Measurements from ENCODE around the gene UNC5B. TPM values are rescaled to one million over a fixed set of nuclear protein-coding genes. Genes with fewer than 3 reads are reported as not detected.

Gene UNC5B
- total RNA-seq, 4 donors from 2014 or later, result 5.3 to 26.6 (median 17.7) TPM

GRCh38 chr10:71292624-71293445 is 80.5 kb downstream of the UNC5B start:
- H3K4me3 ChIP-seq, result no peak overlapping the region
- no peaks in the 10 kb centered on the region for H3K36me3 ChIP-seq
- no peak for DNase-seq
- no peak overlapping the region for H3K27ac ChIP-seq
- H3K27me3 ChIP-seq, result no peaks in the 10 kb centered on the region
- no peak for TF ChIP-seq CTCF (IDR thresholded peaks at IDR 0.05)
- TF ChIP-seq POLR2A (IDR thresholded peaks at IDR 0.05), result no peak
- H3K9me3 ChIP-seq, result no peaks in the 10 kb centered on the region
- H3K4me1 ChIP-seq, result no peaks in the 10 kb centered on the region
- intact Hi-C loops (cut with DNase I; ENCODE audit: low total_unique reads), result no loop called here

- no peak overlapping the region for H3K4me3 ChIP-seq
- H3K36me3 ChIP-seq, result no peaks in the 10 kb centered on the region
- no peak overlapping the region for H3K27ac ChIP-seq
- no peaks in the 10 kb centered on the region for H3K27me3 ChIP-seq
- no peaks in the 10 kb centered on the region for H3K9me3 ChIP-seq
- TF ChIP-seq POLR2A (IDR thresholded peaks at IDR 0.05) (no peak), CTCF (IDR thresholded peaks at IDR 0.05) (no peak)
- no peak for DNase-seq
- intact Hi-C loops (cut with DNase I; ENCODE audit: low total_unique reads), result no loop called here
- no peaks in the 10 kb centered on the region for H3K4me1 ChIP-seq
These were observed 81.2 kb downstream of the UNC5B start for GRCh38 chr10:71293446-71294084.

- intact Hi-C loops (cut with DNase I; ENCODE audit: low total_unique reads), result no loop called here
- H3K27ac ChIP-seq, result no peak overlapping the region
These were observed 81.8 kb downstream of the UNC5B start for GRCh38 chr10:71294091-71294561.

GRCh38 chr10:71294856-71295255 is 82.5 kb downstream of the UNC5B start:
- H3K27ac ChIP-seq, result no peak overlapping the region
- no peaks in the 10 kb centered on the region for H3K27me3 ChIP-seq
- H3K36me3 ChIP-seq, result no peaks in the 10 kb centered on the region
- no peak for TF ChIP-seq POLR2A (IDR thresholded peaks at IDR 0.05)
- no peak for TF ChIP-seq CTCF (IDR thresholded peaks at IDR 0.05)
- intact Hi-C loops (cut with DNase I; ENCODE audit: low total_unique reads), result no loop called here
- DNase-seq, result no peak
- H3K9me3 ChIP-seq, result no peaks in the 10 kb centered on the region
- no peak overlapping the region for H3K4me3 ChIP-seq
- H3K4me1 ChIP-seq, result no peaks in the 10 kb centered on the region

More at GRCh38 chr10:71294091-71294561, 81.8 kb downstream of the UNC5B start:
- no peak for DNase-seq
- H3K27me3 ChIP-seq, result no peaks in the 10 kb centered on the region
- no peak for TF ChIP-seq CTCF (IDR thresholded peaks at IDR 0.05)
- TF ChIP-seq POLR2A (IDR thresholded peaks at IDR 0.05), result no peak
- no peaks in the 10 kb centered on the region for H3K9me3 ChIP-seq
- H3K36me3 ChIP-seq, result no peaks in the 10 kb centered on the region
- no peaks in the 10 kb centered on the region for H3K4me1 ChIP-seq
- no peak overlapping the region for H3K4me3 ChIP-seq

GRCh38 chr10:71295641-71296040 is 83.3 kb downstream of the UNC5B start:
- Histone ChIP-seq H3K36me3 (no peaks in the 10 kb centered on the region), H3K4me3 (no peak overlapping the region), H3K9me3 (no peaks in the 10 kb centered on the region), H3K27ac (no peak overlapping the region), H3K4me1 (no peaks in the 10 kb centered on the region), H3K27me3 (no peaks in the 10 kb centered on the region)
- intact Hi-C loops (cut with DNase I; ENCODE audit: low total_unique reads), result no loop called here
- no peak for TF ChIP-seq CTCF (IDR thresholded peaks at IDR 0.05)
- no peak for TF ChIP-seq POLR2A (IDR thresholded peaks at IDR 0.05)
- DNase-seq, result no peak
